Thymus (tissue), 11 donors: ENCODE data around the gene RAB6A. TPM values are rescaled to one million over a fixed set of nuclear protein-coding genes. Genes with fewer than 3 reads are reported as not detected.

ENCODE experiments used
- DNase-seq, 9 donors: peaks; one replicate each; pipeline ENCODE4 v3.0.0-alpha.2; 2013; ENCODE audit warnings: low spot score in 9 of 9, low read depth in 6 of 9, missing footprints in 1 of 9
- H3K27ac ChIP-seq, 2 donors: one replicate each; pipeline ENCODE4 v1.5.1; 2013; ENCODE audit warnings: control low read depth in 1 of 2, low read depth in 1 of 2, low read length in 1 of 2, mild to moderate bottlenecking in 1 of 2, moderate library complexity in 1 of 2
- H3K27me3 ChIP-seq, 2 donors: one replicate each; pipeline ENCODE4 v1.5.1; 2013; ENCODE audit warnings: low read length in 1 of 2; ENCODE audit not compliant: control insufficient read depth in 2 of 2, insufficient read depth in 1 of 2
- H3K36me3 ChIP-seq, 2 donors: one replicate each; pipeline ENCODE4 v1.5.1; 2013; ENCODE audit warnings: low read length in 1 of 2, mild to moderate bottlenecking in 1 of 2, moderate library complexity in 1 of 2; ENCODE audit not compliant: control insufficient read depth in 2 of 2, insufficient read depth in 2 of 2
- H3K4me1 ChIP-seq, 2 donors: one replicate each; pipeline ENCODE4 v1.5.1; 2013; ENCODE audit warnings: low read length in 2 of 2; ENCODE audit not compliant: control insufficient read depth in 2 of 2, insufficient read depth in 2 of 2
- H3K4me3 ChIP-seq, 2 donors: one replicate each; pipeline ENCODE4 v1.5.1; 2013; ENCODE audit warnings: low read length in 2 of 2, control low read depth in 1 of 2, mild to moderate bottlenecking in 1 of 2
- H3K9me3 ChIP-seq, 2 donors: one replicate each; pipeline ENCODE4 v1.5.1; 2013; ENCODE audit warnings: low read length in 1 of 2, mild to moderate bottlenecking in 1 of 2; ENCODE audit not compliant: control insufficient read depth in 2 of 2, insufficient read depth in 1 of 2
- WGBS: extraction: QIAGEN DNeasy Blood & Tissue Kit; methylation state at CpG from one replicate; pipeline ENCODE4 v1.1.7; 2013; 5-methylcytosine and 5-hydroxymethylcytosine counted together
- polyA plus RNA-seq: library from polyadenylated mRNA; stranded (reverse); fragments of 200-250 nt; gene quantifications from one replicate; pipeline ENCODE4 v1.2.3, GENCODE V29; 2013
- total RNA-seq: library from RNA; stranded (reverse); fragments of 120-200 nt; gene quantifications from one replicate; pipeline ENCODE4 v1.2.4, GENCODE V29; 2013
- donor health status: healthy.

Gene RAB6A
- total and polyA plus RNA-seq, 2 donors, result 48.9 to 64.4 TPM

DNA sequence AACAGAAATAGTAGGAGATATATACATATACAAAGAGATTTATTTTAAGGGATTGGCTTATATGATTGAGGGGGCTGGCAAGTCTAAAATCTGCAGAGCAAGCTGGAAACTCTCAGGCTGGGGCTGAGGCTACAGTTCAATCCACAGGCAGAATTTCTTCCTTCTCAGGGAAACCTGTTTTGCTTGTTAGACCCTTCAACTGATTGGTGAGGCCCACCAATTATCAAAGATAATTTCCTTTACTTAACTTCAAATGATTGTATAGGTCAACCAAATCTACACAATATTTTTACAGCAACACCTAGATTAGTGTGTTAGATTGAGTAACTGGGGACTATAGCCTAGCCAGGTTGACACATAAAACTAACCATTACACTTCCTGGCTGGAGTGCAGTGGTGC lies 119.2 kb downstream of the RAB6A start:
- Histone ChIP-seq H3K27ac (peak overlapping the region in 1 of 2 donors; percentile 2), H3K4me3 (no peak overlapping the region), H3K9me3 (no peaks in the 10 kb centered on the region), H3K4me1 (peaks cover 7 to 24% of the 10 kb centered on the region in 2 donors), H3K27me3 (peaks cover 0 to 23% of the 10 kb centered on the region in 2 donors), H3K36me3 (no peaks in the 10 kb centered on the region)
- no peak for DNase-seq

DNA sequence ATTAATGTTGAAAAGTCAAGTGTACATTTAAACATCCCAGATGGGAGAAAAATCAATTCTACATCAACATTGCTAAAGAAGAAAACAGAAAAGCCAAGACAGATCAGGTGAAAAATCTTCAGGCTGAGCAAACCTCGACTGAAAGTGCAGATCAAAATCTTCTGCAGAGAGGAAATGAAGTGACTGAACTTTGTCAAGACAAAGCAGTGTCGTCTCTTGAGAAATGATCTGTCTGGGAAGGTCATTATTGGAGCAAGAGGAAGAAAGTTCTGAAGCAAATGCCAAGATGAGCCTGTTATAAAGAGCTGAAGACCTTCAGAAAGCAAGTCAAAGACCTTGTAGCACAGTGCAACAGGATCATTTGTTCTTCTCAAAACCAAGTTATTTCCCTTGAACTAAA lies 120.3 kb downstream of the RAB6A start:
- Histone ChIP-seq H3K9me3 (no peaks in the 10 kb centered on the region), H3K4me1 (peaks cover 2 to 14% of the 10 kb centered on the region in 2 donors), H3K27ac (peak overlapping the region; percentile 39 to 87), H3K27me3 (peaks cover 0 to 13% of the 10 kb centered on the region in 2 donors), H3K4me3 (no peak overlapping the region), H3K36me3 (no peaks in the 10 kb centered on the region)
- WGBS, result 22% methylated on average over 2 of the region's 2 CpGs
- peak in 3 of 9 donors; percentile 31 to 61 (median 32) for DNase-seq

- no peaks in the 10 kb centered on the region for H3K27me3 ChIP-seq
- no peak for DNase-seq
- H3K4me1 ChIP-seq, result peaks cover 2 to 27% of the 10 kb centered on the region in 2 donors
- 97% methylated on average over 1 of the region's 1 CpG for WGBS
- H3K36me3 ChIP-seq, result no peaks in the 10 kb centered on the region
- peaks cover 0 to 5% of the 10 kb centered on the region in 2 donors for H3K9me3 ChIP-seq
- H3K27ac ChIP-seq, result no peak overlapping the region
- H3K4me3 ChIP-seq, result no peak overlapping the region
Observed at GRCh38 chr11:73637012-73637411, 123.9 kb downstream of the RAB6A start.

GRCh38 chr11:73636249-73636648 lies 124.6 kb downstream of the RAB6A start:
- DNase-seq, result no peak
- Histone ChIP-seq H3K36me3 (no peaks in the 10 kb centered on the region), H3K27ac (no peak overlapping the region), H3K4me3 (no peak overlapping the region), H3K4me1 (peaks cover 2 to 24% of the 10 kb centered on the region in 2 donors), H3K27me3 (no peaks in the 10 kb centered on the region), H3K9me3 (peaks cover 0 to 5% of the 10 kb centered on the region in 2 donors)
- WGBS, result 98% methylated on average over 5 of the region's 5 CpGs

- H3K9me3 ChIP-seq, result peaks cover 0 to 5% of the 10 kb centered on the region in 2 donors
- H3K27me3 ChIP-seq, result no peaks in the 10 kb centered on the region
- WGBS, result 98% methylated on average over 5 of the region's 5 CpGs
- no peaks in the 10 kb centered on the region for H3K36me3 ChIP-seq
- DNase-seq, result no peak
- H3K4me3 ChIP-seq, result no peak overlapping the region
- H3K4me1 ChIP-seq, result peaks cover under 1 to 24% of the 10 kb centered on the region in 2 donors
- H3K27ac ChIP-seq, result no peak overlapping the region
Observed at GRCh38 chr11:73635721-73636120, 125.2 kb downstream of the RAB6A start.

GRCh38 chr11:73633999-73634398 lies 126.9 kb downstream of the RAB6A start:
- peaks cover 0 to 5% of the 10 kb centered on the region in 2 donors for H3K9me3 ChIP-seq
- H3K4me1 ChIP-seq, result peaks cover 0 to 17% of the 10 kb centered on the region in 2 donors
- H3K27ac ChIP-seq, result peak overlapping the region; percentile 47 to 66
- peak in 5 of 9 donors; percentile 24 to 72 (median 37) for DNase-seq
- 42% methylated on average over 2 of the region's 2 CpGs for WGBS
- no peaks in the 10 kb centered on the region for H3K36me3 ChIP-seq
- no peak overlapping the region for H3K4me3 ChIP-seq
- no peaks in the 10 kb centered on the region for H3K27me3 ChIP-seq

DNA sequence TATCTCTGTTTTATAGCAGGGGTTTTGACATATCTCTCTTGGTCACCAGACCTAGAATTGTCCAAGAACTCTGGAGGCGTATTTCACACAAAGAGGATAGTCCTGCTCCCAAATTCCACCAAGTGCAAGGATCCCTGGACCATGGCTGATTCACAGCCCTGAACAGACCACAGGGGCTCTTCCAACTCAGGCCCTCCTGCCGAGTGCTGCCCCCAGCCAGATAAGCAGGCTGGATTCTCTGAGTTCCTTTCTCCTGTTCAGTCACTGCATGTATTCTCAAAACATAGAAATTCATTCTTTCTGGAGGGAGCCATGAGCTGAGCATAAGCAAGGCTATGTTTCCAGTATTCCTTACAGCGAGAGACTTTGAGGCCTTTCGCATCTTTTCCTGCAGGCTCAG lies 127.9 kb downstream of the RAB6A start:
- DNase-seq, result no peak

GRCh38 chr11:73629907-73630306 lies 131.0 kb downstream of the RAB6A start:
- H3K36me3 ChIP-seq, result no peaks in the 10 kb centered on the region
- no peak for DNase-seq
- 94% methylated on average over 7 of the region's 7 CpGs for WGBS
- no peak overlapping the region for H3K4me3 ChIP-seq
- peaks cover 0 to 4% of the 10 kb centered on the region in 2 donors for H3K27me3 ChIP-seq
- H3K4me1 ChIP-seq, result peaks cover 0 to 15% of the 10 kb centered on the region in 2 donors
- H3K27ac ChIP-seq, result no peak overlapping the region
- H3K9me3 ChIP-seq, result peaks cover 0 to 5% of the 10 kb centered on the region in 2 donors

More for the DNA sequence above, 127.9 kb downstream of the RAB6A start:
- no peak overlapping the region for H3K4me3 ChIP-seq
- H3K9me3 ChIP-seq, result peaks cover 0 to 5% of the 10 kb centered on the region in 2 donors
- peaks cover 0 to 17% of the 10 kb centered on the region in 2 donors for H3K4me1 ChIP-seq
- H3K36me3 ChIP-seq, result no peaks in the 10 kb centered on the region
- WGBS, result 97% methylated on average over 4 of the region's 4 CpGs
- no peaks in the 10 kb centered on the region for H3K27me3 ChIP-seq
- no peak overlapping the region for H3K27ac ChIP-seq

- no peaks in the 10 kb centered on the region for H3K4me1 ChIP-seq
- no peak overlapping the region for H3K4me3 ChIP-seq
- WGBS, result 36% methylated on average over 19 of the region's 19 CpGs
- no peaks in the 10 kb centered on the region for H3K36me3 ChIP-seq
- peak in 7 of 9 donors; percentile 41 to 75 (median 57) for DNase-seq
- peaks cover 0 to 21% of the 10 kb centered on the region in 2 donors for H3K27me3 ChIP-seq
- H3K9me3 ChIP-seq, result no peaks in the 10 kb centered on the region
- H3K27ac ChIP-seq, result no peak overlapping the region
Observed at GRCh38 chr11:73625696-73626318, 135.1 kb downstream of the RAB6A start.
